GM13976 (cell line): Measurements from ENCODE around the gene CHRNB1.

Experiments
- DNase-seq: peaks from one replicate; pipeline ENCODE4 v3.0.0; 2012; ENCODE audit warnings: low spot score
- CTCF ChIP-seq: IDR thresholded peaks from 2 replicates; pipeline ENCODE4 v1.5.1; 2012; ENCODE audit warnings: borderline replicate concordance, mild to moderate bottlenecking; ENCODE audit not compliant: insufficient read depth; ENCODE audit errors: extremely low read depth, missing control alignments, control extremely low read depth
- in situ Hi-C: fragments of 300-500 bp; cut with MboI; formaldehyde crosslinking; loops from one replicate; pipeline ENCODE4 v1.12.0; 2022; ENCODE audit warnings: low sequenced_read_pairs, mixed read lengths, inconsistent platforms; ENCODE audit not compliant: unreplicated experiment

Gene CHRNB1

DNA sequence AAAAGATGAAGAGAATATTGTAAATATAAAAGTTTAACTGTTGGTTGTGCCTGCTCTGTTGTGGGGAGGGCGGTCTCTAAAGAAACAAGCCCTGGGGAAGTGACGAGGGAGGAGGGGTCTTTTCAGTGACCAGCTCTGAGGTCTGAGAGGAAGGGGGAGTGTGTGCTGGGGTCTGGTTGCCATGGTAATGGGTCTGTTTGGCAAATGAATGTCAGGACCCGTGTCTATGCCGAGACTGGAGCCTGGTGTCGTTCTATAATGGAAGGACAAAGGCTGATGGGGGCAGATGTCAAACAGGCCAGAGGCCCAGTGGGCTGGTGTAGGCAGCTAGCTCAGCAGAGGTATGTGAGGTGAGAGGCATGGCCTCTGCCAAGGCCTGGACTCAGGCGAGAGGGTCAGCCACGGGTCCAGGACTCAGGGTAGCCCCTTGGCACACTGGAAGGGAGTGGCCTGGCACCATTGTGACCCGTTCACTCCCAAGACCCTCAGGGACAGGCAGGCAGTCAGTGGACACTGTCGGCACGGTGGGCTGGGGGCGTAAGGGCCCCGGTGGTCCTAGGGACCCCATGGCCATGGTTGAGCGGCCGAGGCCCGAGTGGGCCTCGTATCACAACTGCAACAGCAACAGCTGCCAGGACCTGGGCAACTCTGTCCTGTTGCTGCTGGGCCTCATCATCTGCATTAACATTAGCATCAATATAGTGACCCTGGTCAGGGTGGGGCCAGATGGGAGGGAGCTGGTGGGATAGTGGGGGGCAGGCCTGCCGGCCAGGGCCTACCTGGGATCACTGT is 24.8 kb upstream of the CHRNB1 start, which contains the start of gene SPEM1:
SPEM1 (plus strand) TSS at position 506 of the 792 bp plus-strand sequence; CDS start at position 567, 61 bp downstream.
- no peak for TF ChIP-seq CTCF
- no peak for DNase-seq
- in situ Hi-C loops: no loop called here

GRCh38 chr17:7421186-7421585 is 23.7 kb upstream of the CHRNB1 start:
- no peak for DNase-seq
- in situ Hi-C loops: no loop called here
- TF ChIP-seq CTCF: no peak

DNA sequence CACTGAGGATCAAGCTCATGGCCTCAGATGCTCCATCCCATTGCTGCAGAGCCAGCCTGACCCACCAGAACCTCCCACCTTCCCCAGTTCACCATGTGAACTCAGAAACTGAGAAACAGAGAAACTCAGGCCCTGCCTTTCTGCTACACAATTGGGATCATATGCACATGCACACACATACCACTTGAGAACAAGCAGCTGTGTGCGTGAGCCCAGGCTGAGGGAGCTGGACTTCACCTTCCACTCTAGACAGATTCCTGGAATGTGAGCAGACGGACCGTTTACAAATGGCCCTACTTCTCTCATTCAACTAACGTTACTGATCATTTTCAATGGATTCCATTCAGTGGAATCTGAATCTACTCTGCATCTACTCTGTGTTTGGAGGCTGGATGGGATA is 21.2 kb upstream of the CHRNB1 start:
- no peak for DNase-seq
- TF ChIP-seq CTCF: no peak
- in situ Hi-C loops: no loop called here

- in situ Hi-C loops: no loop called here
- no peak for TF ChIP-seq CTCF
- no peak for DNase-seq
These were observed 19.5 kb upstream of the CHRNB1 start, which contains the start of gene SPEM2 for GRCh38 chr17:7425316-7425715. TSS of gene SPEM2 (plus strand) at chr17:7425616. CDS start at chr17:7425689, 73 bp downstream.

- in situ Hi-C loops: no loop called here
- no peak for TF ChIP-seq CTCF
- DNase-seq: no peak
These were observed 19.1 kb upstream of the CHRNB1 start for GRCh38 chr17:7425756-7426155.

DNA sequence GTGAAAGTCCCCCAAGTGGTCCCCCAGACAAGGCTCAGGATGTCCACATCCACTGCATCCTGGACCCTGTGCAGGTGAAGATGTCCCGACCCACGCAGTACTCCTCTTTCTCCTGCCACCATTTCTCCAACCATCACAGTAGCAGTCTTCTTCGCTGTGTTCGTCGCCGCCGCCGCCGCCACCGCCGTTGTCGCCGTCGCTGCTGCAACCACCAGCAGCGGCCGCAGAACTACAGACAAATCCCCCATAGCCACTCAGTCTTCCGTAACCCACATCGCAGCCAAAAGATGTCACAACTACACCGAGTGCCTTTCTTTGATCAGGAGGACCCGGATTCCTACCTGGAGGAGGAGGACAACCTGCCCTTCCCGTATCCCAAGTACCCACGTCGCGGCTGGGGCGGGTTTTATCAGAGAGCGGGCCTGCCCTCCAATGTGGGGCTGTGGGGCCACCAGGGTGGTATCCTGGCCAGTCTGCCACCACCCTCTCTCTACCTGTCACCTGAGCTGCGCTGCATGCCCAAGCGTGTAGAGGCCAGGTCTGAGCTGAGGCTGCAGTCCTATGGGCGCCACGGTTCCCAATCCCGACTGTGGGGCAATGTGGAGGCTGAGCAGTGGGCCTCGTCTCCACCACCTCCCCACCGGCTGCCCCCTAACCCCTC is 18.5 kb upstream of the CHRNB1 start:
- in situ Hi-C loops: no loop called here
- TF ChIP-seq CTCF: no peak
- DNase-seq: no peak
